ENCODE data around the gene PPP1CC. TPM values are rescaled to one million over a fixed set of nuclear protein-coding genes. Genes with fewer than 3 reads are reported as not detected.
A peak's percentile ranks its signal among the peaks of the same experiment; 100 is the strongest.

Gene PPP1CC
- polyA plus RNA-seq, 1 of the 3 experiments (the other 2 are of a cell fraction) = 62.0 TPM

DNA sequence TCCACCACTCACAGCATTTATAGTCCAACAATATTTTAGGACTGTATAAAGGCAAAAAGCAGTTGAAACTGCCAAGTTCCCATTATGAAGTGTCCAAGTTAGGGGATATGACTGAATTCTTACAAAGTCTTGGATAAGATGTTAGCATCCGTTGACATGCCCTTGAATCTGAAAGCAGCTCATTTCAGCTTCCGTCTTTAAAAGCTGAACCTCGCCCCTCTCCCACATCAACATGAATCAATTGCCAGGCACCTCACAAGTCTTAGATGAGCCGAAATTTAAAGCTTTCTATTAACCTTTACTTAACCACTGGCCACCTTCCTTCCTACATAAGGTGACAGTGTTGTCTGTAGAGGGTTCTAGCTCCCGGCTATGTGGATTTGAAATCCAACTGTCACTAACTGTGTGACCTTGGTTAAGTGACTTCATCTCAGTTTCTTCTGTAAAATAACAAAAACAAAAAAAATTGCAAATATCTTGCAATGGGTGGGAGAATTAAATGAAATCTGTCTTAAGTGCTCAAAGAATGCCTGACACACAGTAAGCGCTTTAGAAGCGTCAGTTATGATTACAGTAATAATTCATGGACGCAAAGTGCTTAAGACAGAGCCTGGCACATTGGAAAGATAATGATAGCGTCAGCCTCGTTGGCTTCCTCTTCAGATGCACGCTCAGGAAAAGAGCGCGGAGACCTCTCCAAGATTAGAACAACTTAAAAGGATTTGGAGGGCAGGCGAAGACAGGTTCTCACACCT is 1.2 kb downstream of the PPP1CC start:
- Histone ChIP-seq H3K4me1 (ENCODE audit: control insufficient read depth in 1 of 2, insufficient read depth in 2 of 2, low read depth in 1 of 2, low read length in 1 of 2) (peaks cover 26 to 29% of the 10 kb centered on the region in 2 experiments), H3K36me3 (replicated peaks in 1 of 2; ENCODE audit: control insufficient read depth in 1 of 2, insufficient read depth in 2 of 2, low read length in 1 of 2) (peaks cover 0 to 11% of the 10 kb centered on the region in 2 experiments), H3F3A (replicated peaks; ENCODE audit: insufficient read depth) (peaks cover 20% of the 10 kb centered on the region), H3K4me3 (ENCODE audit: low read depth in 2 of 2, low read length in 1 of 2) (peak overlapping the region; percentile 71 to 79), H3K9ac (peak overlapping the region; percentile 91), H4K20me1 (ENCODE audit: insufficient read depth) (peaks cover 57% of the 10 kb centered on the region), H3K4me2 (peak overlapping the region; percentile 78), H3K9me2 (no peaks in the 10 kb centered on the region), H3K9me3 (no peaks in the 10 kb centered on the region), H3K27me3 (ENCODE audit: insufficient read depth) (no peaks in the 10 kb centered on the region), H3K79me2 (ENCODE audit: insufficient read depth) (peaks cover 62% of the 10 kb centered on the region), H3K27ac (ENCODE audit: low read depth in 2 of 2, low read length in 1 of 2) (peak overlapping the region in 1 of 2 experiments; percentile 37; a peak in 2 of 4 replicates), H2AFZ (ENCODE audit: low read depth) (no peak overlapping the region)
- no peak for TF ChIP-seq EP300 (IDR thresholded peaks at IDR 0.05; ENCODE audit: borderline replicate concordance in 1 of 2, low read depth in 1 of 2, low read length in 1 of 2)
- TF ChIP-seq SIN3A (IDR thresholded peaks at IDR 0.05; ENCODE audit: borderline replicate concordance, low read depth, low read length) = no peak
- no peak for TF ChIP-seq MEF2A (IDR thresholded peaks at IDR 0.05; ENCODE audit: borderline replicate concordance, low read depth)
- no peak for TF ChIP-seq NFIC (IDR thresholded peaks at IDR 0.05; ENCODE audit: borderline replicate concordance)
- TF ChIP-seq MXI1 (IDR thresholded peaks at IDR 0.05; ENCODE audit: low read depth, low read length) = peak; percentile 52; the same call in 1 of the 2 replicates
- TF ChIP-seq, protein P1, sequence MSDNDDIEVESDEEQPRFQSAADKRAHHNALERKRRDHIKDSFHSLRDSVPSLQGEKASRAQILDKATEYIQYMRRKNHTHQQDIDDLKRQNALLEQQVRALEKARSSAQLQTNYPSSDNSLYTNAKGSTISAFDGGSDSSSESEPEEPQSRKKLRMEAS (IDR thresholded peaks at IDR 0.05; ENCODE audit: low read depth) = 0 out of 2 replicates have a peak, but pooled peaks have one; percentile 30
- TF ChIP-seq YY1 (IDR thresholded peaks at IDR 0.05; ENCODE audit: low read depth) = no peak
- no peak for TF ChIP-seq TAF1 (IDR thresholded peaks at IDR 0.05; ENCODE audit: borderline replicate concordance, low read depth, low read length)
- TF ChIP-seq CHD2 (IDR thresholded peaks at IDR 0.05; ENCODE audit: low read length, partially characterized antibody) = no peak
- no peak for TF ChIP-seq JUND (IDR thresholded peaks at IDR 0.05)
- no peak for TF ChIP-seq TCF12 (IDR thresholded peaks at IDR 0.05)
- no peak for TF ChIP-seq FOSL2 (IDR thresholded peaks at IDR 0.05; ENCODE audit: borderline replicate concordance, low read depth)
- TF ChIP-seq, protein P2, sequence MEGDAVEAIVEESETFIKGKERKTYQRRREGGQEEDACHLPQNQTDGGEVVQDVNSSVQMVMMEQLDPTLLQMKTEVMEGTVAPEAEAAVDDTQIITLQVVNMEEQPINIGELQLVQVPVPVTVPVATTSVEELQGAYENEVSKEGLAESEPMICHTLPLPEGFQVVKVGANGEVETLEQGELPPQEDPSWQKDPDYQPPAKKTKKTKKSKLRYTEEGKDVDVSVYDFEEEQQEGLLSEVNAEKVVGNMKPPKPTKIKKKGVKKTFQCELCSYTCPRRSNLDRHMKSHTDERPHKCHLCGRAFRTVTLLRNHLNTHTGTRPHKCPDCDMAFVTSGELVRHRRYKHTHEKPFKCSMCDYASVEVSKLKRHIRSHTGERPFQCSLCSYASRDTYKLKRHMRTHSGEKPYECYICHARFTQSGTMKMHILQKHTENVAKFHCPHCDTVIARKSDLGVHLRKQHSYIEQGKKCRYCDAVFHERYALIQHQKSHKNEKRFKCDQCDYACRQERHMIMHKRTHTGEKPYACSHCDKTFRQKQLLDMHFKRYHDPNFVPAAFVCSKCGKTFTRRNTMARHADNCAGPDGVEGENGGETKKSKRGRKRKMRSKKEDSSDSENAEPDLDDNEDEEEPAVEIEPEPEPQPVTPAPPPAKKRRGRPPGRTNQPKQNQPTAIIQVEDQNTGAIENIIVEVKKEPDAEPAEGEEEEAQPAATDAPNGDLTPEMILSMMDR (IDR thresholded peaks at IDR 0.05) = no peak
- ChIA-PET POLR2A (interaction anchor here (1.1 kb wide), 1 partner anchor 8 kb away, joined by 3 read pairs; no protein-coding TSS in a partner anchor), CTCF (interaction anchor here (1.3 to 4.6 kb wide), 2 partner anchors 11 to 147 kb away, joined by 4 to 15 read pairs; no protein-coding TSS in a partner anchor)
- DNase-seq = peak; percentile 22
- WGBS (ENCODE audit: low lambda C conversion rate) = 1% methylated on average over 14 of the region's 14 CpGs

DNA sequence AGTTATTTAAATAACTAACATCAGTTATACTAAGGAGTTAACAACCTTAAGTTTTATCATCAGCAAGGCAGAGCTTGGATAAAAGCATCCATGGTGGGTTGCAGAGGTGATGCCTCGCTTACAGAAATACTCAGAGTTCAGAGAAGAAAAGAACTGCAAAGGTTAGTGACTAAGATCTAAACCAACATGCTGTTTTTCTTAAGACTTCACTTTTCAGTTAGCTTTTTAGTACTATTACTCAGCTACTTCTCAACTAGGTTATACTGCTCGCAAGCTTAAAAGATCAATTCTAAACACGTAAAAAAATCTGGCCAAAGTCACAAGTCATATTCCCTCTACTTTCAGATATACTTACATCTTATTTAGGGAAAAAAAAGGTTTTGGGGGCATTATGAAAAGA is 2.8 kb downstream of the PPP1CC start:
- DNase-seq = no peak
- Histone ChIP-seq H3K79me2 (ENCODE audit: insufficient read depth) (peaks cover 78% of the 10 kb centered on the region), H3K27ac (ENCODE audit: low read depth in 2 of 2, low read length in 1 of 2) (no peak overlapping the region), H3K9me2 (no peaks in the 10 kb centered on the region), H4K20me1 (ENCODE audit: insufficient read depth) (peaks cover 73% of the 10 kb centered on the region), H3K4me3 (ENCODE audit: low read depth in 2 of 2, low read length in 1 of 2) (peak overlapping the region; percentile 4 to 38; a peak in 2 of 4 replicates), H3K9me3 (no peaks in the 10 kb centered on the region), H3K4me2 (peak overlapping the region; percentile 78), H3K27me3 (ENCODE audit: insufficient read depth) (no peaks in the 10 kb centered on the region), H3K9ac (no peak overlapping the region), H3K4me1 (ENCODE audit: control insufficient read depth in 1 of 2, insufficient read depth in 2 of 2, low read depth in 1 of 2, low read length in 1 of 2) (peaks cover 26 to 28% of the 10 kb centered on the region in 2 experiments), H3F3A (replicated peaks; ENCODE audit: insufficient read depth) (peaks cover 19% of the 10 kb centered on the region), H2AFZ (ENCODE audit: low read depth) (no peak overlapping the region), H3K36me3 (replicated peaks in 1 of 2; ENCODE audit: control insufficient read depth in 1 of 2, insufficient read depth in 2 of 2, low read length in 1 of 2) (peaks cover 0 to 23% of the 10 kb centered on the region in 2 experiments)
- 94% methylated on average over 3 of the region's 3 CpGs for WGBS (ENCODE audit: low lambda C conversion rate)
- CTCF ChIA-PET = interaction anchor here (0.7 to 4.6 kb wide), 4 partner anchors 31 to 148 kb away, joined by 3 to 15 read pairs (median 4); no protein-coding TSS in a partner anchor
- POLR2A ChIA-PET = no interaction called here
- no peak for TF ChIP-seq ELF1 (IDR thresholded peaks at IDR 0.05)
- TF ChIP-seq POLR2AphosphoS5 (IDR thresholded peaks at IDR 0.05; ENCODE audit: low read depth, low read length) = no peak
- TF ChIP-seq, protein P1 (IDR thresholded peaks at IDR 0.05; ENCODE audit: low read depth) = no peak
- no peak for TF ChIP-seq EZH2phosphoT487 (IDR thresholded peaks at IDR 0.05; ENCODE audit: borderline replicate concordance, low read depth)
- TF ChIP-seq RXRA (IDR thresholded peaks at IDR 0.05; ENCODE audit: borderline replicate concordance, low read depth) = no peak
- TF ChIP-seq TCF12 (IDR thresholded peaks at IDR 0.05) = no peak
- TF ChIP-seq CHD2 (IDR thresholded peaks at IDR 0.05; ENCODE audit: low read length, partially characterized antibody) = no peak

Data from SK-N-SH (cell line).